AG04450 (cell line): ENCODE measurements around the gene CYBC1. TPM values are rescaled to one million over a fixed set of nuclear protein-coding genes. Genes with fewer than 3 reads are reported as not detected.

Source experiments
- CTCF ChIA-PET: fragments of 300-600, 350-600 bp; formaldehyde crosslinking; extraction: SDS; loops from one replicate; lab custom pipeline; 2022; ENCODE audit warnings: antibody characterized with exemption, inconsistent platforms; lab: Charles Lee
- POLR2A ChIA-PET: fragments of 350-600 bp; formaldehyde crosslinking; extraction: SDS; loops from one replicate; lab custom pipeline; 2021; ENCODE audit warnings: antibody characterized with exemption, inconsistent platforms; lab: Yijun Ruan, JAX
- DNase-seq: peaks from one replicate; pipeline ENCODE4 v3.0.0-alpha.2; 2011; ENCODE audit warnings: low read depth, low spot score
- H3K27ac ChIP-seq: one replicate; pipeline ENCODE4 v1.5.1; 2012; ENCODE audit warnings: low read depth, low read length, control low read depth
- H3K27me3 ChIP-seq: one replicate; pipeline ENCODE4 v1.6.0; 2012; ENCODE audit warnings: low read length; ENCODE audit not compliant: control insufficient read depth, insufficient read depth
- H3K4me3 ChIP-seq: 2 replicates; pipeline ENCODE4 v1.5.1; 2011; ENCODE audit warnings: mild to moderate bottlenecking, low read depth, low read length, control low read depth
- H3K9me3 ChIP-seq: 2 replicates; pipeline ENCODE4 v1.5.1; 2012; ENCODE audit warnings: low read length; ENCODE audit not compliant: control insufficient read depth, insufficient read depth
- CTCF ChIP-seq: IDR thresholded peaks from 2 replicates; pipeline ENCODE4 v1.5.1; 2011; ENCODE audit warnings: low read depth, low read length, control low read depth, inconsistent platforms
- polyA plus RNA-seq: library from polyadenylated mRNA; depleted of rRNA; stranded (reverse); fragments of >200 nt; gene quantifications from 2 replicates; pipeline ENCODE4 v1.2.3, GENCODE V29; 2011

Gene CYBC1
- polyA plus RNA-seq, 1 experiment: 82.6 TPM

- no peaks in the 10 kb centered on the region for H3K27me3 ChIP-seq
- TF ChIP-seq CTCF: no peak
- DNase-seq: no peak
- no peaks in the 10 kb centered on the region; the same call in 1 of the 2 replicates for H3K9me3 ChIP-seq
- CTCF ChIA-PET: no interaction called here
- H3K4me3 ChIP-seq: no peak overlapping the region
- no peak overlapping the region for H3K27ac ChIP-seq
- POLR2A ChIA-PET: no interaction called here
Observed at GRCh38 chr17:82436601-82437324, 13.8 kb downstream of the CYBC1 start.

- ChIA-PET CTCF (interaction anchor here (0.9 kb wide), 1 partner anchor 11 kb away, joined by 3 read pairs; no protein-coding TSS in a partner anchor), POLR2A (no interaction called here)
- H3K4me3 ChIP-seq: no peak overlapping the region
- no peak for DNase-seq
- H3K9me3 ChIP-seq: no peaks in the 10 kb centered on the region; the same call in 1 of the 2 replicates
- no peaks in the 10 kb centered on the region for H3K27me3 ChIP-seq
- no peak overlapping the region for H3K27ac ChIP-seq
- TF ChIP-seq CTCF: no peak
Observed at GRCh38 chr17:82435601-82436583, 14.7 kb downstream of the CYBC1 start.

GRCh38 chr17:82435103-82435502, 15.4 kb downstream of the CYBC1 start:
- TF ChIP-seq CTCF: no peak
- Histone ChIP-seq H3K27me3 (no peaks in the 10 kb centered on the region), H3K27ac (no peak overlapping the region), H3K9me3 (no peaks in the 10 kb centered on the region; the same call in 1 of the 2 replicates), H3K4me3 (no peak overlapping the region)
- DNase-seq: no peak
- ChIA-PET POLR2A (no interaction called here), CTCF (interaction anchor here (0.9 kb wide), 1 partner anchor 10 kb away, joined by 3 read pairs; no protein-coding TSS in a partner anchor)

GRCh38 chr17:82434216-82434565, 16.4 kb downstream of the CYBC1 start:
- Histone ChIP-seq H3K27ac (no peak overlapping the region), H3K27me3 (no peaks in the 10 kb centered on the region), H3K4me3 (no peak overlapping the region), H3K9me3 (no peaks in the 10 kb centered on the region; the same call in 1 of the 2 replicates)
- DNase-seq: no peak
- CTCF ChIA-PET: no interaction called here
- POLR2A ChIA-PET: no interaction called here
- TF ChIP-seq CTCF: no peak
